HEK293T (cell line): ENCODE measurements around the gene SLC38A10.

Experiments used
- BHLHE40 ChIP-seq: fragments of 450-650 bp; IDR thresholded peaks from 2 replicates; pipeline ENCODE4 v1.6.1; 2016; ENCODE audit warnings: mild to moderate bottlenecking, moderate library complexity, borderline replicate concordance
- FOXK2 ChIP-seq: fragments of 450-650 bp; IDR thresholded peaks from 2 replicates; pipeline ENCODE4 v1.6.1; 2016; ENCODE audit warnings: mild to moderate bottlenecking
- LEF1 ChIP-seq: fragments of 450-650 bp; IDR thresholded peaks from 2 replicates; pipeline ENCODE4 v1.6.1; 2017; ENCODE audit warnings: mild to moderate bottlenecking, borderline replicate concordance
- NFRKB ChIP-seq: fragments of 450-650 bp; IDR thresholded peaks from 2 replicates; pipeline ENCODE4 v1.6.1; 2016; ENCODE audit warnings: mild to moderate bottlenecking, moderate library complexity
- SP1 ChIP-seq: fragments of 450-650 bp; IDR thresholded peaks from 2 replicates; pipeline ENCODE4 v1.6.1; 2017
- SUZ12 ChIP-seq: fragments of 450-650 bp; IDR thresholded peaks from 2 replicates; pipeline ENCODE4 v1.6.1; 2016; ENCODE audit warnings: mild to moderate bottlenecking
- ZNF384 ChIP-seq: fragments of 450-650 bp; IDR thresholded peaks from 2 replicates; pipeline ENCODE4 v1.6.1; 2016

- TF ChIP-seq SP1 (no peak), FOXK2 (no peak), ZNF384 (no peak), LEF1 (no peak), SUZ12 (no peak), BHLHE40 (no peak), NFRKB (no peak)
Measured at GRCh38 chr17:81287741-81288430, 7.2 kb downstream of the SLC38A10 start.
